ENCODE measurements around the gene CAPRIN2.

- TF ChIP-seq CTCF (IDR thresholded peaks at IDR 0.05) (peak in 1 of 6 experiments; percentile 6), POLR2A (IDR thresholded peaks at IDR 0.05) (no peak)
These were observed 41.6 kb upstream of the CAPRIN2 start for GRCh38 chr12:30796313-30796780.
